HepG2 (cell line): Measurements from ENCODE around the gene CDC42EP1. TPM values are rescaled to one million over a fixed set of nuclear protein-coding genes. Genes with fewer than 3 reads are reported as not detected.

ENCODE experiments used
- AKAP8 ChIP-seq: sonication (generic); formaldehyde crosslinking; IDR thresholded peaks from 2 replicates; pipeline ENCODE4 v1.5.1; 2020; ENCODE audit warnings: mild to moderate bottlenecking, missing genetic modification reagents
- FOXK1 ChIP-seq: sonication (generic); formaldehyde crosslinking; IDR thresholded peaks from 2 replicates; pipeline ENCODE4 v1.4.0; 2020; ENCODE audit warnings: low read depth, missing genetic modification reagents, borderline replicate concordance
- FOXP4 ChIP-seq: sonication (generic); formaldehyde crosslinking; IDR thresholded peaks from 2 replicates; pipeline ENCODE4 v1.4.0; 2020; ENCODE audit warnings: missing genetic modification reagents
- GATA4 ChIP-seq: sonication (generic); IDR thresholded peaks from 2 replicates; pipeline ENCODE4 v1.6.1; 2016; ENCODE audit warnings: antibody characterized with exemption, low read depth, borderline replicate concordance
- GPN1 ChIP-seq: sonication (generic); formaldehyde crosslinking; IDR thresholded peaks from 2 replicates; pipeline ENCODE4 v1.5.1; 2020; ENCODE audit warnings: missing genetic modification reagents, borderline replicate concordance
- KDM4B ChIP-seq: sonication (generic); formaldehyde crosslinking; IDR thresholded peaks from 2 replicates; pipeline ENCODE4 v1.4.0; 2020; ENCODE audit warnings: missing genetic modification reagents
- KDM5B ChIP-seq: sonication (generic); formaldehyde crosslinking; IDR thresholded peaks from 2 replicates; pipeline ENCODE4 v1.4.0; 2020; ENCODE audit warnings: missing genetic modification reagents, mild to moderate bottlenecking, borderline replicate concordance
- KMT2B ChIP-seq: IDR thresholded peaks from 2 replicates; pipeline ENCODE4 v1.6.1; 2016; ENCODE audit warnings: missing genetic modification reagents, missing compliant biosample characterization
- NCOR1 ChIP-seq: fragments of 200-600 bp; sonication (generic); IDR thresholded peaks from 2 replicates; pipeline ENCODE4 v1.7.0; 2017; ENCODE audit warnings: antibody characterized with exemption, low read length, borderline replicate concordance
- POLR2A ChIP-seq, 2 experiments: IDR thresholded peaks; 2 replicates each; pipeline ENCODE4 v1.6.1; 2011; ENCODE audit warnings: low read depth in 2 of 2, low read length in 2 of 2, mild to moderate bottlenecking in 1 of 2, moderate library complexity in 1 of 2; ENCODE audit not compliant: insufficient read depth in 1 of 2
- SIN3A ChIP-seq: IDR thresholded peaks from 2 replicates; pipeline ENCODE4 v1.6.1; 2011; ENCODE audit warnings: low read depth, mild to moderate bottlenecking, control low read depth, low read length, borderline replicate concordance
- SMC3 ChIP-seq: IDR thresholded peaks from 2 replicates; pipeline ENCODE4 v1.6.1; 2011; ENCODE audit warnings: low read length, improper control_type of control experiment
- SP5 ChIP-seq: IDR thresholded peaks from 2 replicates; pipeline ENCODE4 v1.6.1; 2016; ENCODE audit warnings: low read depth, borderline replicate concordance
- ZFAT ChIP-seq: sonication (generic); formaldehyde crosslinking; conservative IDR thresholded peaks from 2 replicates; pipeline ENCODE4 v1.8.1; 2023; ENCODE audit warnings: missing genetic modification reagents, inconsistent platforms
- ZFY ChIP-seq: sonication (generic); formaldehyde crosslinking; IDR thresholded peaks from 2 replicates; pipeline ENCODE4 v1.4.0; 2020; ENCODE audit warnings: missing genetic modification reagents
- ZNF121 ChIP-seq: sonication (generic); formaldehyde crosslinking; IDR thresholded peaks from 2 replicates; pipeline ENCODE4 v1.5.0; 2020; ENCODE audit warnings: mild to moderate bottlenecking, missing genetic modification reagents
- polyA plus RNA-seq, 8 experiments: library from polyadenylated mRNA; depleted of rRNA in 3 of 8; stranded (reverse) in 7 of 8; unstranded in 1 of 8; fragments of >200 nt; fragmentation: Illumina TruSeq in 4 of 8; extraction: Trizol in 4 of 8; gene quantifications; 2 replicates each; pipeline versions ENCODE4 v1.2.1 to v1.2.3, GENCODE V29; 2011 to 2016; ENCODE audit warnings: low read depth in 4 of 8, missing spikeins in 1 of 8, mixed read lengths in 1 of 8; ENCODE audit not compliant: insufficient read depth in 1 of 8
- total RNA-seq, 5 experiments: library from RNA; depleted of rRNA; stranded (reverse); fragments of >200 nt; fragmentation: Illumina TruSeq; extraction: Trizol; gene quantifications; 2 replicates each; pipeline ENCODE4 v1.2.3, GENCODE V29; 2016; ENCODE audit warnings: low read depth in 1 of 5
- TF ChIP-seq, protein P1 (sequence below): sonication (generic); formaldehyde crosslinking; IDR thresholded peaks from 2 replicates; pipeline ENCODE4 v1.5.1; 2020; ENCODE audit warnings: mild to moderate bottlenecking, missing genetic modification reagents, borderline replicate concordance
- TF ChIP-seq, protein P2 (sequence below): sonication (generic); formaldehyde crosslinking; IDR thresholded peaks from 2 replicates; pipeline ENCODE4 v1.5.0; 2020; ENCODE audit warnings: missing genetic modification reagents, mild to moderate bottlenecking, borderline replicate concordance
- TF ChIP-seq, protein P3 (sequence below): sonication (generic); formaldehyde crosslinking; IDR thresholded peaks from 2 replicates; pipeline ENCODE4 v1.5.0; 2020; ENCODE audit warnings: missing genetic modification reagents, mild to moderate bottlenecking, borderline replicate concordance

The CDC42EP1 gene
- total and polyA plus RNA-seq, 2 of the 13 experiments (the other 11 are each of a cell fraction or from before 2014, with no cell fraction given) = 17.1 to 29.5 TPM

DNA sequence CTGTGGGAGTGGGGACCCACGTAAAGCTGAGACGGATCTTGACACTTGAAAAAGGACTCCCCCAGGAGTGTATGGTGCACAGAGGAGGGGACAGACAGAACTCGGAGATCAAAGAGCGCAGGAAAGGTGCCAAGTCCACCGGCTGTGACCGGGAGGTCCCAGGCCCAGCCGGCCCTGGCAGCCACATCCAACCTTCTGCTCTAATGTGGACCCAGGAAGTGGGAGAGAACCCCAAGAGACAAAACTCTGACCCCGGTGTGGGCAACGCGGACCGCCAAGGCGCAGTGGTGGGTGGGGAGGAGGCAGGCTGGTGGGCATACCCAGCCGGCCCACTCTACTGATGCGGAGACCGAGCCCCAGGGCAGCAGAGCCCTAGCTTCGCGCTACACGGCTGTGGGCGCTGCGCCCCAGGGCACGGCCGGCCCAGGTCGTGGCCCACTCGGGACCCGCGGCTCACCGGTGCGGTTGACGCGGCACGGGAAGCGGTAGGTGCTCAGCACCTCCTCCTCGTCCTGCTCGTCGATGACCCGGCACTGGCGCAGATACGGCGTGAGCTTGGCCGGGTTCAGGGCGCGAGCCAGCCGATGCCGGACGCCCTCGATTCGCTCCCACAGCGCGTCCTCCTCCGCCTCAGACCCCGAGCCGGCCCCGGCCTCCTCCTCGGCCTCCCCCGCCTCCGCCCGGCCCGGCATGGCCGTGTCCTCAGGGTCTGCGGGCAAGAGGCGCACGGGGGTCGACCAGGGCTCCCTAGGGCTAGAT lies 41.6 kb upstream of the CDC42EP1 start (continued):
- TF ChIP-seq POLR2A (IDR thresholded peaks at IDR 0.05; ENCODE audit: insufficient read depth in 1 of 2, low read depth in 2 of 2, low read length in 2 of 2) (peak in 1 of 2 experiments; percentile 10; a peak in 1 of 4 replicates), ZFAT (CRISPR knock-in tag) (no peak), FOXK1 (CRISPR knock-in tag) (peak; percentile 26; the same call in 1 of the 2 replicates), SIN3A (peak; percentile 56; the same call in 1 of the 2 replicates), ZNF121 (CRISPR knock-in tag) (0 out of 2 replicates have a peak, but pooled peaks have one; percentile 6), KMT2B (CRISPR knock-in tag) (no peak), SMC3 (no peak), NCOR1 (no peak; the same call in 1 of the 2 replicates), GPN1 (CRISPR knock-in tag) (no peak; the same call in 1 of the 2 replicates), KDM4B (CRISPR knock-in tag) (0 out of 2 replicates have a peak, but pooled peaks have one; percentile 11), FOXP4 (CRISPR knock-in tag) (no peak), SP5 (no peak), AKAP8 (peak; percentile 61; the same call in 1 of the 2 replicates), GATA4 (no peak), KDM5B (CRISPR knock-in tag) (peak; percentile 86), ZFY (CRISPR knock-in tag) (peak; percentile 76)
- TF ChIP-seq, protein P1, sequence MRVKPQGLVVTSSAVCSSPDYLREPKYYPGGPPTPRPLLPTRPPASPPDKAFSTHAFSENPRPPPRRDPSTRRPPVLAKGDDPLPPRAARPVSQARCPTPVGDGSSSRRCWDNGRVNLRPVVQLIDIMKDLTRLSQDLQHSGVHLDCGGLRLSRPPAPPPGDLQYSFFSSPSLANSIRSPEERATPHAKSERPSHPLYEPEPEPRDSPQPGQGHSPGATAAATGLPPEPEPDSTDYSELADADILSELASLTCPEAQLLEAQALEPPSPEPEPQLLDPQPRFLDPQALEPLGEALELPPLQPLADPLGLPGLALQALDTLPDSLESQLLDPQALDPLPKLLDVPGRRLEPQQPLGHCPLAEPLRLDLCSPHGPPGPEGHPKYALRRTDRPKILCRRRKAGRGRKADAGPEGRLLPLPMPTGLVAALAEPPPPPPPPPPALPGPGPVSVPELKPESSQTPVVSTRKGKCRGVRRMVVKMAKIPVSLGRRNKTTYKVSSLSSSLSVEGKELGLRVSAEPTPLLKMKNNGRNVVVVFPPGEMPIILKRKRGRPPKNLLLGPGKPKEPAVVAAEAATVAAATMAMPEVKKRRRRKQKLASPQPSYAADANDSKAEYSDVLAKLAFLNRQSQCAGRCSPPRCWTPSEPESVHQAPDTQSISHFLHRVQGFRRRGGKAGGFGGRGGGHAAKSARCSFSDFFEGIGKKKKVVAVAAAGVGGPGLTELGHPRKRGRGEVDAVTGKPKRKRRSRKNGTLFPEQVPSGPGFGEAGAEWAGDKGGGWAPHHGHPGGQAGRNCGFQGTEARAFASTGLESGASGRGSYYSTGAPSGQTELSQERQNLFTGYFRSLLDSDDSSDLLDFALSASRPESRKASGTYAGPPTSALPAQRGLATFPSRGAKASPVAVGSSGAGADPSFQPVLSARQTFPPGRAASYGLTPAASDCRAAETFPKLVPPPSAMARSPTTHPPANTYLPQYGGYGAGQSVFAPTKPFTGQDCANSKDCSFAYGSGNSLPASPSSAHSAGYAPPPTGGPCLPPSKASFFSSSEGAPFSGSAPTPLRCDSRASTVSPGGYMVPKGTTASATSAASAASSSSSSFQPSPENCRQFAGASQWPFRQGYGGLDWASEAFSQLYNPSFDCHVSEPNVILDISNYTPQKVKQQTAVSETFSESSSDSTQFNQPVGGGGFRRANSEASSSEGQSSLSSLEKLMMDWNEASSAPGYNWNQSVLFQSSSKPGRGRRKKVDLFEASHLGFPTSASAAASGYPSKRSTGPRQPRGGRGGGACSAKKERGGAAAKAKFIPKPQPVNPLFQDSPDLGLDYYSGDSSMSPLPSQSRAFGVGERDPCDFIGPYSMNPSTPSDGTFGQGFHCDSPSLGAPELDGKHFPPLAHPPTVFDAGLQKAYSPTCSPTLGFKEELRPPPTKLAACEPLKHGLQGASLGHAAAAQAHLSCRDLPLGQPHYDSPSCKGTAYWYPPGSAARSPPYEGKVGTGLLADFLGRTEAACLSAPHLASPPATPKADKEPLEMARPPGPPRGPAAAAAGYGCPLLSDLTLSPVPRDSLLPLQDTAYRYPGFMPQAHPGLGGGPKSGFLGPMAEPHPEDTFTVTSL = no peak
- TF ChIP-seq, protein P2, sequence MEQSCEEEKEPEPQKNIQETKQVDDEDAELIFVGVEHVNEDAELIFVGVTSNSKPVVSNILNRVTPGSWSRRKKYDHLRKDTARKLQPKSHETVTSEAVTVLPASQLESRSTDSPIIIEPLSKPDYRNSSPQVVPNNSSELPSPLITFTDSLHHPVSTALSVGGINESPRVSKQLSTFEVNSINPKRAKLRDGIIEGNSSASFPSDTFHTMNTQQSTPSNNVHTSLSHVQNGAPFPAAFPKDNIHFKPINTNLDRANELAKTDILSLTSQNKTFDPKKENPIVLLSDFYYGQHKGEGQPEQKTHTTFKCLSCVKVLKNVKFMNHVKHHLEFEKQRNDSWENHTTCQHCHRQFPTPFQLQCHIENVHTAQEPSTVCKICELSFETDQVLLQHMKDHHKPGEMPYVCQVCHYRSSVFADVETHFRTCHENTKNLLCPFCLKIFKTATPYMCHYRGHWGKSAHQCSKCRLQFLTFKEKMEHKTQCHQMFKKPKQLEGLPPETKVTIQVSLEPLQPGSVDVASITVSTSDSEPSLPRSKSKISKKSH (CRISPR knock-in tag) = peak; percentile 83; the same call in 1 of the 2 replicates
- TF ChIP-seq, protein P3, sequence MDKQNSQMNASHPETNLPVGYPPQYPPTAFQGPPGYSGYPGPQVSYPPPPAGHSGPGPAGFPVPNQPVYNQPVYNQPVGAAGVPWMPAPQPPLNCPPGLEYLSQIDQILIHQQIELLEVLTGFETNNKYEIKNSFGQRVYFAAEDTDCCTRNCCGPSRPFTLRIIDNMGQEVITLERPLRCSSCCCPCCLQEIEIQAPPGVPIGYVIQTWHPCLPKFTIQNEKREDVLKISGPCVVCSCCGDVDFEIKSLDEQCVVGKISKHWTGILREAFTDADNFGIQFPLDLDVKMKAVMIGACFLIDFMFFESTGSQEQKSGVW (CRISPR knock-in tag) = no peak
